ENCODE data around the gene FBXO42. TPM values are rescaled to one million over a fixed set of nuclear protein-coding genes. Genes with fewer than 3 reads are reported as not detected.
A peak's percentile ranks its signal among the peaks of the same experiment; 100 is the strongest.

Gene FBXO42
- total RNA-seq, 1 donor from 2014 or later, result 36.6 TPM

GRCh38 chr1:16376971-16377370, 24.7 kb upstream of the FBXO42 start:
- peak overlapping the region in 1 of 2 donors; percentile 70 for H3K27ac ChIP-seq
- intact Hi-C loops (cut with DNase I), result no loop called here
- no peaks in the 10 kb centered on the region for H3K27me3 ChIP-seq
- DNase-seq (ENCODE audit: low spot score in 2 of 2), result no peak
- no peak for TF ChIP-seq CTCF (IDR thresholded peaks at IDR 0.05)
- H3K4me1 ChIP-seq, result peaks cover 6 to 66% of the 10 kb centered on the region in 2 donors
- no peaks in the 10 kb centered on the region for H3K9me3 ChIP-seq
- no peak overlapping the region for H3K4me3 ChIP-seq
- no peaks in the 10 kb centered on the region for H3K36me3 ChIP-seq

GRCh38 chr1:16375521-16376340, 23.5 kb upstream of the FBXO42 start:
- H3K27me3 ChIP-seq, result no peaks in the 10 kb centered on the region
- peak overlapping the region in 1 of 2 donors; percentile 36 for H3K4me3 ChIP-seq
- intact Hi-C loops (cut with DNase I), result no loop called here
- peak overlapping the region; percentile 70 for H3K27ac ChIP-seq
- no peak for DNase-seq (ENCODE audit: low spot score in 2 of 2)
- TF ChIP-seq CTCF (IDR thresholded peaks at IDR 0.05), result no peak
- no peaks in the 10 kb centered on the region for H3K36me3 ChIP-seq
- no peaks in the 10 kb centered on the region for H3K9me3 ChIP-seq
- H3K4me1 ChIP-seq, result peaks cover 6 to 76% of the 10 kb centered on the region in 2 donors

- peaks cover 6 to 85% of the 10 kb centered on the region in 2 donors for H3K4me1 ChIP-seq
- H3K9me3 ChIP-seq, result no peaks in the 10 kb centered on the region
- no peak overlapping the region for H3K4me3 ChIP-seq
- peak overlapping the region; percentile 70 for H3K27ac ChIP-seq
- H3K36me3 ChIP-seq, result no peaks in the 10 kb centered on the region
- DNase-seq (ENCODE audit: low spot score in 2 of 2), result no peak
- no peak for TF ChIP-seq CTCF (IDR thresholded peaks at IDR 0.05)
- intact Hi-C loops (cut with DNase I), result no loop called here
- H3K27me3 ChIP-seq, result no peaks in the 10 kb centered on the region
These were observed 22.0 kb upstream of the FBXO42 start for GRCh38 chr1:16374266-16374665.

GRCh38 chr1:16372535-16373285, 20.4 kb upstream of the FBXO42 start:
- Histone ChIP-seq H3K27me3 (no peaks in the 10 kb centered on the region), H3K27ac (peak overlapping the region in 1 of 2 donors; percentile 9), H3K9me3 (no peaks in the 10 kb centered on the region), H3K36me3 (no peaks in the 10 kb centered on the region), H3K4me1 (peaks cover 6 to 83% of the 10 kb centered on the region in 2 donors), H3K4me3 (no peak overlapping the region)
- no peak for TF ChIP-seq CTCF (IDR thresholded peaks at IDR 0.05)
- intact Hi-C loops (cut with DNase I), result no loop called here
- DNase-seq (ENCODE audit: low spot score in 2 of 2), result no peak

GRCh38 chr1:16371725-16372124, 19.4 kb upstream of the FBXO42 start:
- no peak for TF ChIP-seq CTCF (IDR thresholded peaks at IDR 0.05)
- Histone ChIP-seq H3K36me3 (no peaks in the 10 kb centered on the region), H3K27me3 (no peaks in the 10 kb centered on the region), H3K4me1 (peaks cover 6 to 74% of the 10 kb centered on the region in 2 donors), H3K9me3 (no peaks in the 10 kb centered on the region), H3K4me3 (no peak overlapping the region), H3K27ac (peak overlapping the region in 1 of 2 donors; percentile 5)
- no peak for DNase-seq (ENCODE audit: low spot score in 2 of 2)
- intact Hi-C loops (cut with DNase I), result no loop called here

All from ascending aorta (tissue), 2 donors.